Endothelial cell of umbilical vein (primary cell): Measurements from ENCODE around the gene CD5L.

ENCODE experiments used
- EZH2 ChIP-seq: IDR thresholded peaks from 2 replicates; pipeline ENCODE4 v1.6.1; 2012; ENCODE audit warnings: borderline replicate concordance, low read depth, mild to moderate bottlenecking, moderate library complexity, low read length, inconsistent platforms; ENCODE audit not compliant: severe bottlenecking
- FOS ChIP-seq: IDR thresholded peaks from 2 replicates; pipeline ENCODE4 v1.6.1; 2011; ENCODE audit warnings: mild to moderate bottlenecking, low read length, moderate library complexity, borderline replicate concordance; ENCODE audit not compliant: insufficient read depth
- JUN ChIP-seq: IDR thresholded peaks from 2 replicates; pipeline ENCODE4 v1.6.1; 2011; ENCODE audit warnings: borderline replicate concordance, low read depth; ENCODE audit not compliant: insufficient read length, insufficient read depth
- POLR2A ChIP-seq: IDR thresholded peaks from 2 replicates; pipeline ENCODE4 v1.6.1; 2012; ENCODE audit warnings: low read depth, mild to moderate bottlenecking, control low read depth, low read length
- POLR2AphosphoS5 ChIP-seq: IDR thresholded peaks from 2 replicates; pipeline ENCODE4 v1.6.1; 2012; ENCODE audit warnings: low read depth, mild to moderate bottlenecking, control low read depth, low read length, moderate library complexity; ENCODE audit not compliant: insufficient read depth
- TF ChIP-seq, protein P1 (sequence below), 2 donors: IDR thresholded peaks; 1 replicate in 1 of 2; 2 replicates in 1 of 2; pipeline ENCODE4 v1.5.1; 2011; ENCODE audit warnings: low read length in 2 of 2, mild to moderate bottlenecking in 2 of 2, moderate library complexity in 2 of 2, control low read depth in 1 of 2, inconsistent platforms in 1 of 2, low read depth in 1 of 2; ENCODE audit not compliant: insufficient read depth in 1 of 2; ENCODE audit errors: extremely low read depth in 1 of 2

DNA sequence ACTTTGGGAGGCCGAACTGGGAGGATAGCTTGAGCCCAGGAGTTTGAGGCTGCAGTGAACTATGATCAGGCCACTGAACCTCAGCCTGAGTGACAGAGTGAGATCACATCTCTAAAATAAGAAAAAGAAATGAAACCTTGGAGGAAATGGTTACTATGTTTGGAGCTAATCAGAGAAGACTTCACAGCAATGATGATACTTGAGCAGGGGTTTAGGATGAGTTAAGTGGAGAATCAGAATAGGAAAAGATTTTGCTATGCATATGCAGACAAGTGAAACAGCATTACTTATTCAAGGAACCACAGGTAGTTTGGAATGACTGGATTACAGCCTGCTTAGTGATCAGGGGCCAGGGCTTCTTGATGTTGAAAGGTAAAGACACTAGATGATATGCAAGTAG, 1.3 kb upstream of the CD5L start:
- TF ChIP-seq POLR2A, result no peak
- TF ChIP-seq JUN, result no peak
- TF ChIP-seq, protein P1, sequence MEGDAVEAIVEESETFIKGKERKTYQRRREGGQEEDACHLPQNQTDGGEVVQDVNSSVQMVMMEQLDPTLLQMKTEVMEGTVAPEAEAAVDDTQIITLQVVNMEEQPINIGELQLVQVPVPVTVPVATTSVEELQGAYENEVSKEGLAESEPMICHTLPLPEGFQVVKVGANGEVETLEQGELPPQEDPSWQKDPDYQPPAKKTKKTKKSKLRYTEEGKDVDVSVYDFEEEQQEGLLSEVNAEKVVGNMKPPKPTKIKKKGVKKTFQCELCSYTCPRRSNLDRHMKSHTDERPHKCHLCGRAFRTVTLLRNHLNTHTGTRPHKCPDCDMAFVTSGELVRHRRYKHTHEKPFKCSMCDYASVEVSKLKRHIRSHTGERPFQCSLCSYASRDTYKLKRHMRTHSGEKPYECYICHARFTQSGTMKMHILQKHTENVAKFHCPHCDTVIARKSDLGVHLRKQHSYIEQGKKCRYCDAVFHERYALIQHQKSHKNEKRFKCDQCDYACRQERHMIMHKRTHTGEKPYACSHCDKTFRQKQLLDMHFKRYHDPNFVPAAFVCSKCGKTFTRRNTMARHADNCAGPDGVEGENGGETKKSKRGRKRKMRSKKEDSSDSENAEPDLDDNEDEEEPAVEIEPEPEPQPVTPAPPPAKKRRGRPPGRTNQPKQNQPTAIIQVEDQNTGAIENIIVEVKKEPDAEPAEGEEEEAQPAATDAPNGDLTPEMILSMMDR (IDR thresholded peaks at IDR 0.05; ENCODE audit: extremely low read depth in 1 of 2, insufficient read depth in 1 of 2, low read depth in 1 of 2, low read length in 2 of 2), result no peak
- no peak for TF ChIP-seq EZH2
- TF ChIP-seq FOS, result no peak
- TF ChIP-seq POLR2AphosphoS5, result no peak
